Effector memory CD4-positive, alpha-beta T cell (primary cell): ENCODE results near the gene COQ4.
A peak's percentile ranks its signal among the peaks of the same experiment; 100 is the strongest.

ENCODE experiments used
- DNase-seq, 3 donors: peaks; one replicate each; pipeline ENCODE4 v3.0.0-alpha.2; 2020
- H3K27ac ChIP-seq: 2 replicates; pipeline ENCODE4 v1.7.0; 2013; ENCODE audit warnings: mild to moderate bottlenecking, low read length, moderate library complexity; ENCODE audit not compliant: insufficient read depth, poor library complexity, severe bottlenecking
- H3K27me3 ChIP-seq: replicated peaks from 2 replicates; pipeline ENCODE4 v1.7.0; 2013; ENCODE audit warnings: mild to moderate bottlenecking, low read length; ENCODE audit not compliant: insufficient read depth, control insufficient read depth, poor library complexity, severe bottlenecking
- H3K36me3 ChIP-seq: 2 replicates; pipeline ENCODE4 v1.7.0; 2013; ENCODE audit warnings: mild to moderate bottlenecking, low read length, moderate library complexity; ENCODE audit not compliant: control insufficient read depth, insufficient read depth
- H3K4me1 ChIP-seq: 2 replicates; pipeline ENCODE4 v1.7.0; 2013; ENCODE audit warnings: low read length, mild to moderate bottlenecking; ENCODE audit not compliant: control insufficient read depth, insufficient read depth, poor library complexity, severe bottlenecking
- H3K4me3 ChIP-seq: 2 replicates; pipeline ENCODE4 v1.7.0; 2013; ENCODE audit warnings: low read length, low read depth, mild to moderate bottlenecking; ENCODE audit not compliant: insufficient read depth, poor library complexity, severe bottlenecking
- H3K9me3 ChIP-seq: 2 replicates; pipeline ENCODE4 v1.7.0; 2013; ENCODE audit warnings: mild to moderate bottlenecking, low read length, moderate library complexity; ENCODE audit not compliant: control insufficient read depth

The COQ4 gene

GRCh38 chr9:128340691-128341434 is 18.2 kb downstream of the COQ4 start:
- Histone ChIP-seq H3K4me3 (peak overlapping the region; percentile 73), H3K36me3 (peaks cover 29% of the 10 kb centered on the region), H3K27ac (peak overlapping the region; percentile 58), H3K9me3 (no peaks in the 10 kb centered on the region), H3K4me1 (peaks cover 11% of the 10 kb centered on the region), H3K27me3 (no peaks in the 10 kb centered on the region)
- no peak for DNase-seq

GRCh38 chr9:128341435-128341849 is 18.8 kb downstream of the COQ4 start:
- Histone ChIP-seq H3K27ac (no peak overlapping the region), H3K27me3 (no peaks in the 10 kb centered on the region), H3K4me3 (peak overlapping the region; percentile 73), H3K4me1 (peaks cover 11% of the 10 kb centered on the region), H3K9me3 (no peaks in the 10 kb centered on the region), H3K36me3 (peaks cover 30% of the 10 kb centered on the region)
- DNase-seq: peak; percentile 28 to 52 (median 47)

GRCh38 chr9:128342971-128343680 is 20.5 kb downstream of the COQ4 start:
- peaks cover 11% of the 10 kb centered on the region for H3K4me1 ChIP-seq
- no peaks in the 10 kb centered on the region for H3K9me3 ChIP-seq
- no peak overlapping the region for H3K27ac ChIP-seq
- DNase-seq: no peak
- H3K36me3 ChIP-seq: peaks cover 34% of the 10 kb centered on the region
- no peaks in the 10 kb centered on the region for H3K27me3 ChIP-seq
- H3K4me3 ChIP-seq: no peak overlapping the region

GRCh38 chr9:128343855-128344254 is 21.2 kb downstream of the COQ4 start:
- Histone ChIP-seq H3K4me1 (peaks cover 11% of the 10 kb centered on the region), H3K4me3 (no peak overlapping the region), H3K9me3 (no peaks in the 10 kb centered on the region), H3K27me3 (no peaks in the 10 kb centered on the region), H3K36me3 (peaks cover 39% of the 10 kb centered on the region), H3K27ac (no peak overlapping the region)
- no peak for DNase-seq

GRCh38 chr9:128344931-128345605 is 22.4 kb downstream of the COQ4 start:
- no peaks in the 10 kb centered on the region for H3K9me3 ChIP-seq
- DNase-seq: no peak
- H3K27ac ChIP-seq: no peak overlapping the region
- H3K4me1 ChIP-seq: peaks cover 9% of the 10 kb centered on the region
- no peak overlapping the region for H3K4me3 ChIP-seq
- H3K27me3 ChIP-seq: no peaks in the 10 kb centered on the region
- peaks cover 50% of the 10 kb centered on the region for H3K36me3 ChIP-seq

- Histone ChIP-seq H3K27ac (no peak overlapping the region), H3K27me3 (no peaks in the 10 kb centered on the region), H3K4me1 (no peaks in the 10 kb centered on the region), H3K9me3 (no peaks in the 10 kb centered on the region), H3K4me3 (no peak overlapping the region), H3K36me3 (peaks cover 40% of the 10 kb centered on the region)
- no peak for DNase-seq
Observed at GRCh38 chr9:128349125-128349524, 26.5 kb downstream of the COQ4 start.

- no peak overlapping the region for H3K27ac ChIP-seq
- no peaks in the 10 kb centered on the region for H3K4me1 ChIP-seq
- H3K9me3 ChIP-seq: no peaks in the 10 kb centered on the region
- no peaks in the 10 kb centered on the region for H3K27me3 ChIP-seq
- DNase-seq: no peak
- H3K36me3 ChIP-seq: peaks cover 36% of the 10 kb centered on the region
- H3K4me3 ChIP-seq: no peak overlapping the region
Observed at GRCh38 chr9:128349772-128350171, 27.1 kb downstream of the COQ4 start.

GRCh38 chr9:128355451-128355850 is 32.8 kb downstream of the COQ4 start:
- DNase-seq: no peak
- H3K27ac ChIP-seq: no peak overlapping the region
- peaks cover under 1% of the 10 kb centered on the region for H3K36me3 ChIP-seq
- H3K4me3 ChIP-seq: no peak overlapping the region
- no peaks in the 10 kb centered on the region for H3K9me3 ChIP-seq
- no peaks in the 10 kb centered on the region for H3K4me1 ChIP-seq
- no peaks in the 10 kb centered on the region for H3K27me3 ChIP-seq

GRCh38 chr9:128358090-128358489 is 35.5 kb downstream of the COQ4 start:
- Histone ChIP-seq H3K36me3 (no peaks in the 10 kb centered on the region), H3K27me3 (no peaks in the 10 kb centered on the region), H3K4me1 (no peaks in the 10 kb centered on the region), H3K4me3 (no peak overlapping the region), H3K9me3 (no peaks in the 10 kb centered on the region), H3K27ac (no peak overlapping the region)
- no peak for DNase-seq

GRCh38 chr9:128358861-128359260 is 36.2 kb downstream of the COQ4 start:
- Histone ChIP-seq H3K9me3 (no peaks in the 10 kb centered on the region), H3K27me3 (no peaks in the 10 kb centered on the region), H3K4me1 (no peaks in the 10 kb centered on the region), H3K27ac (no peak overlapping the region), H3K36me3 (no peaks in the 10 kb centered on the region), H3K4me3 (no peak overlapping the region)
- no peak for DNase-seq
